ENCODE results near the gene PCCB. TPM values are rescaled to one million over a fixed set of nuclear protein-coding genes. Genes with fewer than 3 reads are reported as not detected.

The PCCB gene
- total and polyA plus RNA-seq, 2 of the 8 experiments (the other 6 are each of a cell fraction or from before 2014, with no cell fraction given) = 56.7 to 84.4 TPM

- TF ChIP-seq, protein P1, sequence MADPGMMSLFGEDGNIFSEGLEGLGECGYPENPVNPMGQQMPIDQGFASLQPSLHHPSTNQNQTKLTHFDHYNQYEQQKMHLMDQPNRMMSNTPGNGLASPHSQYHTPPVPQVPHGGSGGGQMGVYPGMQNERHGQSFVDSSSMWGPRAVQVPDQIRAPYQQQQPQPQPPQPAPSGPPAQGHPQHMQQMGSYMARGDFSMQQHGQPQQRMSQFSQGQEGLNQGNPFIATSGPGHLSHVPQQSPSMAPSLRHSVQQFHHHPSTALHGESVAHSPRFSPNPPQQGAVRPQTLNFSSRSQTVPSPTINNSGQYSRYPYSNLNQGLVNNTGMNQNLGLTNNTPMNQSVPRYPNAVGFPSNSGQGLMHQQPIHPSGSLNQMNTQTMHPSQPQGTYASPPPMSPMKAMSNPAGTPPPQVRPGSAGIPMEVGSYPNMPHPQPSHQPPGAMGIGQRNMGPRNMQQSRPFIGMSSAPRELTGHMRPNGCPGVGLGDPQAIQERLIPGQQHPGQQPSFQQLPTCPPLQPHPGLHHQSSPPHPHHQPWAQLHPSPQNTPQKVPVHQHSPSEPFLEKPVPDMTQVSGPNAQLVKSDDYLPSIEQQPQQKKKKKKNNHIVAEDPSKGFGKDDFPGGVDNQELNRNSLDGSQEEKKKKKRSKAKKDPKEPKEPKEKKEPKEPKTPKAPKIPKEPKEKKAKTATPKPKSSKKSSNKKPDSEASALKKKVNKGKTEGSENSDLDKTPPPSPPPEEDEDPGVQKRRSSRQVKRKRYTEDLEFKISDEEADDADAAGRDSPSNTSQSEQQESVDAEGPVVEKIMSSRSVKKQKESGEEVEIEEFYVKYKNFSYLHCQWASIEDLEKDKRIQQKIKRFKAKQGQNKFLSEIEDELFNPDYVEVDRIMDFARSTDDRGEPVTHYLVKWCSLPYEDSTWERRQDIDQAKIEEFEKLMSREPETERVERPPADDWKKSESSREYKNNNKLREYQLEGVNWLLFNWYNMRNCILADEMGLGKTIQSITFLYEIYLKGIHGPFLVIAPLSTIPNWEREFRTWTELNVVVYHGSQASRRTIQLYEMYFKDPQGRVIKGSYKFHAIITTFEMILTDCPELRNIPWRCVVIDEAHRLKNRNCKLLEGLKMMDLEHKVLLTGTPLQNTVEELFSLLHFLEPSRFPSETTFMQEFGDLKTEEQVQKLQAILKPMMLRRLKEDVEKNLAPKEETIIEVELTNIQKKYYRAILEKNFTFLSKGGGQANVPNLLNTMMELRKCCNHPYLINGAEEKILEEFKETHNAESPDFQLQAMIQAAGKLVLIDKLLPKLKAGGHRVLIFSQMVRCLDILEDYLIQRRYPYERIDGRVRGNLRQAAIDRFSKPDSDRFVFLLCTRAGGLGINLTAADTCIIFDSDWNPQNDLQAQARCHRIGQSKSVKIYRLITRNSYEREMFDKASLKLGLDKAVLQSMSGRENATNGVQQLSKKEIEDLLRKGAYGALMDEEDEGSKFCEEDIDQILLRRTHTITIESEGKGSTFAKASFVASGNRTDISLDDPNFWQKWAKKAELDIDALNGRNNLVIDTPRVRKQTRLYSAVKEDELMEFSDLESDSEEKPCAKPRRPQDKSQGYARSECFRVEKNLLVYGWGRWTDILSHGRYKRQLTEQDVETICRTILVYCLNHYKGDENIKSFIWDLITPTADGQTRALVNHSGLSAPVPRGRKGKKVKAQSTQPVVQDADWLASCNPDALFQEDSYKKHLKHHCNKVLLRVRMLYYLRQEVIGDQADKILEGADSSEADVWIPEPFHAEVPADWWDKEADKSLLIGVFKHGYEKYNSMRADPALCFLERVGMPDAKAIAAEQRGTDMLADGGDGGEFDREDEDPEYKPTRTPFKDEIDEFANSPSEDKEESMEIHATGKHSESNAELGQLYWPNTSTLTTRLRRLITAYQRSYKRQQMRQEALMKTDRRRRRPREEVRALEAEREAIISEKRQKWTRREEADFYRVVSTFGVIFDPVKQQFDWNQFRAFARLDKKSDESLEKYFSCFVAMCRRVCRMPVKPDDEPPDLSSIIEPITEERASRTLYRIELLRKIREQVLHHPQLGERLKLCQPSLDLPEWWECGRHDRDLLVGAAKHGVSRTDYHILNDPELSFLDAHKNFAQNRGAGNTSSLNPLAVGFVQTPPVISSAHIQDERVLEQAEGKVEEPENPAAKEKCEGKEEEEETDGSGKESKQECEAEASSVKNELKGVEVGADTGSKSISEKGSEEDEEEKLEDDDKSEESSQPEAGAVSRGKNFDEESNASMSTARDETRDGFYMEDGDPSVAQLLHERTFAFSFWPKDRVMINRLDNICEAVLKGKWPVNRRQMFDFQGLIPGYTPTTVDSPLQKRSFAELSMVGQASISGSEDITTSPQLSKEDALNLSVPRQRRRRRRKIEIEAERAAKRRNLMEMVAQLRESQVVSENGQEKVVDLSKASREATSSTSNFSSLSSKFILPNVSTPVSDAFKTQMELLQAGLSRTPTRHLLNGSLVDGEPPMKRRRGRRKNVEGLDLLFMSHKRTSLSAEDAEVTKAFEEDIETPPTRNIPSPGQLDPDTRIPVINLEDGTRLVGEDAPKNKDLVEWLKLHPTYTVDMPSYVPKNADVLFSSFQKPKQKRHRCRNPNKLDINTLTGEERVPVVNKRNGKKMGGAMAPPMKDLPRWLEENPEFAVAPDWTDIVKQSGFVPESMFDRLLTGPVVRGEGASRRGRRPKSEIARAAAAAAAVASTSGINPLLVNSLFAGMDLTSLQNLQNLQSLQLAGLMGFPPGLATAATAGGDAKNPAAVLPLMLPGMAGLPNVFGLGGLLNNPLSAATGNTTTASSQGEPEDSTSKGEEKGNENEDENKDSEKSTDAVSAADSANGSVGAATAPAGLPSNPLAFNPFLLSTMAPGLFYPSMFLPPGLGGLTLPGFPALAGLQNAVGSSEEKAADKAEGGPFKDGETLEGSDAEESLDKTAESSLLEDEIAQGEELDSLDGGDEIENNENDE (IDR thresholded peaks at IDR 0.05; ENCODE audit: insufficient replicate concordance, low read length) = no peak
- no peak for TF ChIP-seq RNF2 (IDR thresholded peaks at IDR 0.05; ENCODE audit: borderline replicate concordance, low read depth, low read length, missing control alignments, poor library complexity, severe bottlenecking)
These were observed 79.5 kb downstream of the PCCB start (continued) for GRCh38 chr3:136329593-136329992.
